Calu3 (cell line): ENCODE measurements around the gene CIB4. TPM values are rescaled to one million over a fixed set of nuclear protein-coding genes. Genes with fewer than 3 reads are reported as not detected.

Source experiments
- BruUV-seq: library from RNA; stranded (reverse); fragments of 400-500 nt; replicated peaks from 2 replicates; lab custom pipeline; 2021; lab: Mats Ljungman, UMichigan
- CTCF ChIA-PET: fragments of 300-600 bp; sonication (Branson Sonifier 250); formaldehyde crosslinking; loops from one replicate; lab custom pipeline; 2022; ENCODE audit warnings: antibody characterized with exemption; lab: Charles Lee
- DNase-seq: peaks from one replicate; pipeline ENCODE4 v3.0.0; 2022
- H3K27ac Mint-ChIP-seq: one replicate; pipeline ENCODE4 v1.8.0; 2022; ENCODE audit warnings: mixed read lengths; ENCODE audit not compliant: unreplicated experiment
- H3K27me3 Mint-ChIP-seq: one replicate; pipeline ENCODE4 v1.8.0; 2022; ENCODE audit warnings: mixed read lengths; ENCODE audit not compliant: unreplicated experiment
- H3K36me3 Mint-ChIP-seq: one replicate; pipeline ENCODE4 v1.8.0; 2022; ENCODE audit warnings: mild to moderate bottlenecking, moderate library complexity, mixed read lengths; ENCODE audit not compliant: insufficient read depth, unreplicated experiment
- H3K4me1 Mint-ChIP-seq: one replicate; pipeline ENCODE4 v1.8.0; 2022; ENCODE audit warnings: mild to moderate bottlenecking, low read depth, mixed read lengths; ENCODE audit not compliant: unreplicated experiment
- H3K4me3 Mint-ChIP-seq: one replicate; pipeline ENCODE4 v1.8.0; 2022; ENCODE audit warnings: mild to moderate bottlenecking, low read depth, moderate library complexity, mixed read lengths; ENCODE audit not compliant: unreplicated experiment
- H3K9me3 Mint-ChIP-seq: one replicate; pipeline ENCODE4 v1.8.0; 2022; ENCODE audit warnings: low read depth, mixed read lengths; ENCODE audit not compliant: unreplicated experiment
- intact Hi-C: fragments of 100-400 bp; cut with micrococcal nuclease; formaldehyde crosslinking; loops from one replicate; pipeline ENCODE4 v1.10.0; 2022; ENCODE audit not compliant: unreplicated experiment
- total RNA-seq: library from RNA; stranded (reverse); gene quantifications from 2 replicates; pipeline ENCODE4 v1.2.3, GENCODE V29; 2022
- TF ChIP-seq, protein P1 (sequence below): fragments of 200-600 bp; IDR thresholded peaks from one replicate; pipeline ENCODE4 v1.8.0; 2022; ENCODE audit warnings: antibody characterized with exemption; ENCODE audit not compliant: unreplicated experiment

CIB4 gene
- total RNA-seq, 1 experiment from 2014 or later = not detected

GRCh38 chr2:26632624-26633185 is 8.5 kb downstream of the CIB4 start:
- TF ChIP-seq, protein P1, sequence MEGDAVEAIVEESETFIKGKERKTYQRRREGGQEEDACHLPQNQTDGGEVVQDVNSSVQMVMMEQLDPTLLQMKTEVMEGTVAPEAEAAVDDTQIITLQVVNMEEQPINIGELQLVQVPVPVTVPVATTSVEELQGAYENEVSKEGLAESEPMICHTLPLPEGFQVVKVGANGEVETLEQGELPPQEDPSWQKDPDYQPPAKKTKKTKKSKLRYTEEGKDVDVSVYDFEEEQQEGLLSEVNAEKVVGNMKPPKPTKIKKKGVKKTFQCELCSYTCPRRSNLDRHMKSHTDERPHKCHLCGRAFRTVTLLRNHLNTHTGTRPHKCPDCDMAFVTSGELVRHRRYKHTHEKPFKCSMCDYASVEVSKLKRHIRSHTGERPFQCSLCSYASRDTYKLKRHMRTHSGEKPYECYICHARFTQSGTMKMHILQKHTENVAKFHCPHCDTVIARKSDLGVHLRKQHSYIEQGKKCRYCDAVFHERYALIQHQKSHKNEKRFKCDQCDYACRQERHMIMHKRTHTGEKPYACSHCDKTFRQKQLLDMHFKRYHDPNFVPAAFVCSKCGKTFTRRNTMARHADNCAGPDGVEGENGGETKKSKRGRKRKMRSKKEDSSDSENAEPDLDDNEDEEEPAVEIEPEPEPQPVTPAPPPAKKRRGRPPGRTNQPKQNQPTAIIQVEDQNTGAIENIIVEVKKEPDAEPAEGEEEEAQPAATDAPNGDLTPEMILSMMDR = no peak
- H3K27ac Mint-ChIP-seq = no peak overlapping the region
- H3K36me3 Mint-ChIP-seq = no peaks in the 10 kb centered on the region
- DNase-seq = no peak
- no peaks in the 10 kb centered on the region for H3K9me3 Mint-ChIP-seq
- no peak overlapping the region for H3K4me3 Mint-ChIP-seq
- BruUV-seq = no TSS peak
- intact Hi-C loops = no loop called here
- H3K27me3 Mint-ChIP-seq = peaks cover 14% of the 10 kb centered on the region
- CTCF ChIA-PET = no interaction called here
- H3K4me1 Mint-ChIP-seq = peaks cover 15% of the 10 kb centered on the region

DNA sequence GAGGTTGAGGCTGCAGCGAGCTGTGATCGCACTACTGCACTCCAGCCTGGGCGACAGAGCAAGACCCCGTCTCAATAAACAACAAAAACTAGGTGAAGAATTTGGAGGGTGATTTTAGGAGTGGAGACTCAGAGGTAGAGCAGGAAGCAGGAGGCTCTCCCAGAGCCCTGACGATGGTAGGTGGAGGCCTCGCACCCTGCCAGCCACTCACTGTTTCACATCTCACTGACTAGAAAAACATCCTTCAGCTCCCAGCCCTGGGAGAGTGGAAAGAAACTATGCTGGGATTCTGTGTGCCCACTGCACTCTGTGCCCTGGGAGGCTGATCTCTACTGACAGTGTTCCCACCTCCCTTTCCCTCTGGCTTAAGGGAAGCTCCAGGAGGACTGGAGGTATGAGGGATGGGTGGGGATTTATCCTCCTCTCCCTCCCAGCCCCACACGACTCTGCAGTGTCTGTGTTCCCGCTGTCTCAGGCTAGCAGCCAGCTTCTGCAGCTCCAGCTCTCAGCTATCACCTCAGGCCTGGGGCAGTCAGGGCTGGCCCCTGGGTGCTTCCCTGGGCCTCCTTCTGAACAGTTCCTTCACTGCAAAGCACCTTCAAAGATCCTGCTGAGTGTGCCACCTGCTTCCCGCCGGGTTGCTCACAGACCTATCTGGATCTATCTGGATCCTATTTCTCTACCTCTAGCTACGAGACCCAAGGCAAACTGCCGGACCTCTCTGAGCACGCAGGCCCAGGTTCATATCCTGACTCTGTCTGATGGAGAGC is 9.6 kb downstream of the CIB4 start:
- TF ChIP-seq, protein P1 = no peak
- DNase-seq = no peak
- H3K4me1 Mint-ChIP-seq = peaks cover 15% of the 10 kb centered on the region
- CTCF ChIA-PET = no interaction called here
- no peaks in the 10 kb centered on the region for H3K9me3 Mint-ChIP-seq
- H3K27ac Mint-ChIP-seq = no peak overlapping the region
- intact Hi-C loops = no loop called here
- no peak overlapping the region for H3K4me3 Mint-ChIP-seq
- no peaks in the 10 kb centered on the region for H3K36me3 Mint-ChIP-seq
- BruUV-seq = no TSS peak
- H3K27me3 Mint-ChIP-seq = peaks cover 14% of the 10 kb centered on the region

- H3K36me3 Mint-ChIP-seq = no peaks in the 10 kb centered on the region
- H3K9me3 Mint-ChIP-seq = no peaks in the 10 kb centered on the region
- TF ChIP-seq, protein P1 = no peak
- H3K27me3 Mint-ChIP-seq = peaks cover 14% of the 10 kb centered on the region
- no peak overlapping the region for H3K27ac Mint-ChIP-seq
- CTCF ChIA-PET = no interaction called here
- intact Hi-C loops = no loop called here
- H3K4me1 Mint-ChIP-seq = peaks cover 15% of the 10 kb centered on the region
- BruUV-seq = no TSS peak
- peak; percentile 54 for DNase-seq
- H3K4me3 Mint-ChIP-seq = no peak overlapping the region
Observed at GRCh38 chr2:26630669-26631360, 10.4 kb downstream of the CIB4 start.

- intact Hi-C loops = no loop called here
- Mint-ChIP-seq H3K27ac (no peak overlapping the region), H3K36me3 (no peaks in the 10 kb centered on the region), H3K4me3 (no peak overlapping the region), H3K27me3 (peaks cover 14% of the 10 kb centered on the region), H3K9me3 (no peaks in the 10 kb centered on the region), H3K4me1 (peaks cover 15% of the 10 kb centered on the region)
- no TSS peak for BruUV-seq
- no peak for DNase-seq
- CTCF ChIA-PET = no interaction called here
- TF ChIP-seq, protein P1 = no peak
Observed at GRCh38 chr2:26630235-26630634, 10.9 kb downstream of the CIB4 start.
